Natural killer cell (primary cell): ENCODE data around the gene MBD3L4. TPM values are rescaled to one million over a fixed set of nuclear protein-coding genes. Genes with fewer than 3 reads are reported as not detected.
"Not testable (repeated sequence)": the region's sequence is repeated elsewhere in the genome, so short reads cannot be mapped to it uniquely, and the experiment has no call there.

ENCODE experiments used
- ATAC-seq, 3 donors: fragments of 150-1000 bp in 2 of 3; fragments of 200-7000 bp in 1 of 3; cut with Tn5 transposase; 1 replicate in 1 of 3; 2 replicates in 2 of 3; pipeline ENCODE4 v1.10.0; 2021; ENCODE audit warnings: mild to moderate bottlenecking in 2 of 3, moderate library complexity in 2 of 3
- DNase-seq, 2 donors: peaks; one replicate each; pipeline versions ENCODE4 v3.0.0 to v3.0.0-alpha.2; 2013 to 2021; ENCODE audit warnings: mixed read lengths in 1 of 2
- H3K27ac ChIP-seq: one replicate; pipeline ENCODE4 v1.5.1; 2013; ENCODE audit warnings: mild to moderate bottlenecking, low read length
- H3K27me3 ChIP-seq: one replicate; pipeline ENCODE4 v1.6.1; 2013; ENCODE audit warnings: low read length; ENCODE audit not compliant: control insufficient read depth, insufficient read depth
- H3K36me3 ChIP-seq: one replicate; pipeline ENCODE4 v1.6.1; 2013; ENCODE audit warnings: low read length; ENCODE audit not compliant: control insufficient read depth, insufficient read depth
- H3K4me1 ChIP-seq: one replicate; pipeline ENCODE4 v1.6.1; 2013; ENCODE audit warnings: low read length; ENCODE audit not compliant: control insufficient read depth, insufficient read depth
- H3K4me3 ChIP-seq: one replicate; pipeline ENCODE4 v1.5.1; 2013; ENCODE audit warnings: low read length
- H3K9me3 ChIP-seq: one replicate; pipeline ENCODE4 v1.6.1; 2013; ENCODE audit warnings: low read length; ENCODE audit not compliant: control insufficient read depth, insufficient read depth
- H3K27ac Mint-ChIP-seq, 2 donors: one replicate each; pipeline ENCODE4 v1.8.0; 2022; ENCODE audit warnings: mild to moderate bottlenecking in 2 of 2, mixed read lengths in 2 of 2, moderate library complexity in 1 of 2
- H3K27me3 Mint-ChIP-seq, 2 donors: one replicate each; pipeline ENCODE4 v1.8.0; 2022; ENCODE audit warnings: low read depth in 2 of 2, mixed read lengths in 2 of 2
- H3K36me3 Mint-ChIP-seq: one replicate; pipeline ENCODE4 v1.8.0; 2022; ENCODE audit warnings: mixed read lengths
- H3K4me1 Mint-ChIP-seq, 2 donors: one replicate each; pipeline ENCODE4 v1.8.0; 2022; ENCODE audit warnings: mixed read lengths in 2 of 2
- H3K4me3 Mint-ChIP-seq: one replicate; pipeline ENCODE4 v1.8.0; 2022; ENCODE audit warnings: mild to moderate bottlenecking, moderate library complexity, mixed read lengths
- H3K9me3 Mint-ChIP-seq, 2 donors: one replicate each; pipeline ENCODE4 v1.8.0; 2022; ENCODE audit warnings: mixed read lengths in 2 of 2
- CTCF ChIP-seq: fragments of 200-600 bp; IDR thresholded peaks from one replicate; pipeline ENCODE4 v1.8.0; 2022; ENCODE audit warnings: antibody characterized with exemption
- WGBS: methylation state at CpG from one replicate; pipeline ENCODE4 v1.1.7; 2013; ENCODE audit warnings: missing lambda C conversion rate; ENCODE audit not compliant: insufficient coverage; 5-methylcytosine and 5-hydroxymethylcytosine counted together
- intact Hi-C: fragments of 100-400 bp; cut with micrococcal nuclease; formaldehyde crosslinking; loops from one replicate; pipeline ENCODE4 v1.14.2; 2022
- total RNA-seq, 4 donors: library from RNA; stranded (reverse); fragments of 120-200 nt in 1 of 4; gene quantifications; one replicate each; pipeline versions ENCODE4 v1.2.3 to v1.2.4, GENCODE V29; 2013 to 2022

Gene MBD3L4
- total RNA-seq, 3 donors from 2014 or later (not counting 1 experiment from before 2014, with no cell fraction given): not detected

- intact Hi-C loops: no loop called here
- WGBS: under 1% methylated on average over 56 of the region's 56 CpGs
- H3K4me3 ChIP-seq: peak within 1 kb of the TSS; percentile 87
- Mint-ChIP-seq H3K27me3 (no peaks in the 10 kb centered on the region), H3K9me3 (peaks cover 0 to 2% of the 10 kb centered on the region in 2 donors), H3K4me1 (peaks cover 0 to 13% of the 10 kb centered on the region in 2 donors), H3K36me3 (no peaks in the 10 kb centered on the region), H3K27ac (peak within 1 kb of the TSS; percentile 94 to 95), H3K4me3 (peak within 1 kb of the TSS; percentile 96)
- H3K36me3 ChIP-seq: peaks cover 20% of the 10 kb centered on the region
- H3K27ac ChIP-seq: peak within 1 kb of the TSS; percentile 82
- no peaks in the 10 kb centered on the region for H3K27me3 ChIP-seq
- peaks cover 15% of the 10 kb centered on the region for H3K4me1 ChIP-seq
- H3K9me3 ChIP-seq: no peaks in the 10 kb centered on the region
- DNase-seq (peak; percentile 97 to 99), ATAC-seq (peak; percentile 95 to 100 (median 96))
- TF ChIP-seq CTCF: no peak
Observed at GRCh38 chr19:7069042-7069903, 29.3 kb upstream of the MBD3L4 start, which contains the start of gene ZNF557. Gene ZNF557 (plus strand): TSS chr19:7069703. CDS start chr19:7075075, 5,372 bp downstream.

- H3K4me3 ChIP-seq: no peak overlapping the region
- WGBS: 86% methylated on average over 4 of the region's 6 CpGs
Observed at GRCh38 chr19:7068599-7068998, 28.6 kb upstream of the MBD3L4 start.

GRCh38 chr19:7067716-7068115, 27.7 kb upstream of the MBD3L4 start:
- ATAC-seq (no peak), DNase-seq (no peak)
- WGBS: 80% methylated on average over 1 of the region's 2 CpGs
- Histone ChIP-seq H3K9me3 (no peaks in the 10 kb centered on the region), H3K4me3 (no peak overlapping the region), H3K27me3 (no peaks in the 10 kb centered on the region), H3K36me3 (peaks cover 10% of the 10 kb centered on the region), H3K4me1 (peaks cover 15% of the 10 kb centered on the region), H3K27ac (no peak overlapping the region)
- H3K4me3 Mint-ChIP-seq: no peak overlapping the region
- no peaks in the 10 kb centered on the region for H3K36me3 Mint-ChIP-seq
- no peak overlapping the region for H3K27ac Mint-ChIP-seq
- H3K27me3 Mint-ChIP-seq: no peaks in the 10 kb centered on the region
- H3K9me3 Mint-ChIP-seq: peaks cover 0 to 2% of the 10 kb centered on the region in 2 donors
- no peak for TF ChIP-seq CTCF
- H3K4me1 Mint-ChIP-seq: peaks cover 0 to 11% of the 10 kb centered on the region in 2 donors
- intact Hi-C loops: no loop called here

More at GRCh38 chr19:7068599-7068998, 28.6 kb upstream of the MBD3L4 start:
- no peak for TF ChIP-seq CTCF
- H3K9me3 Mint-ChIP-seq: peaks cover 0 to 2% of the 10 kb centered on the region in 2 donors
- peak overlapping the region; percentile 94 to 95 for H3K27ac Mint-ChIP-seq
- H3K9me3 ChIP-seq: no peaks in the 10 kb centered on the region
- no peaks in the 10 kb centered on the region for H3K27me3 ChIP-seq
- intact Hi-C loops: no loop called here
- peaks cover 15% of the 10 kb centered on the region for H3K4me1 ChIP-seq
- ATAC-seq: no peak
- no peaks in the 10 kb centered on the region for H3K36me3 Mint-ChIP-seq
- no peaks in the 10 kb centered on the region for H3K27me3 Mint-ChIP-seq
- peaks cover 0 to 11% of the 10 kb centered on the region in 2 donors for H3K4me1 Mint-ChIP-seq
- H3K27ac ChIP-seq: peak overlapping the region; percentile 39
- DNase-seq: no peak
- peak overlapping the region; percentile 96 for H3K4me3 Mint-ChIP-seq
- peaks cover 16% of the 10 kb centered on the region for H3K36me3 ChIP-seq

GRCh38 chr19:7067122-7067521, 27.1 kb upstream of the MBD3L4 start:
- H3K27me3 ChIP-seq, intact Hi-C loops, H3K9me3 ChIP-seq, H3K4me3 ChIP-seq, DNase-seq, ATAC-seq, H3K27me3 Mint-ChIP-seq, H3K9me3 Mint-ChIP-seq, H3K36me3 ChIP-seq, H3K36me3 Mint-ChIP-seq, H3K4me3 Mint-ChIP-seq, H3K27ac ChIP-seq, H3K27ac Mint-ChIP-seq: not testable (repeated sequence)
- peaks cover 0 to 11% of the 10 kb centered on the region in 2 donors for H3K4me1 Mint-ChIP-seq
- WGBS: 92% methylated on average over 13 of the region's 13 CpGs
- peaks cover 15% of the 10 kb centered on the region for H3K4me1 ChIP-seq
